GM19328 (cell line): ENCODE measurements around the gene NTRK3.

Experiments used
- ATAC-seq: cut with Tn5 transposase; IDR thresholded peaks from one replicate; pipeline ENCODE4 v1.9.1; 2021; ENCODE audit warnings: mild to moderate bottlenecking, moderate library complexity; ENCODE audit not compliant: unreplicated experiment

NTRK3 gene

DNA sequence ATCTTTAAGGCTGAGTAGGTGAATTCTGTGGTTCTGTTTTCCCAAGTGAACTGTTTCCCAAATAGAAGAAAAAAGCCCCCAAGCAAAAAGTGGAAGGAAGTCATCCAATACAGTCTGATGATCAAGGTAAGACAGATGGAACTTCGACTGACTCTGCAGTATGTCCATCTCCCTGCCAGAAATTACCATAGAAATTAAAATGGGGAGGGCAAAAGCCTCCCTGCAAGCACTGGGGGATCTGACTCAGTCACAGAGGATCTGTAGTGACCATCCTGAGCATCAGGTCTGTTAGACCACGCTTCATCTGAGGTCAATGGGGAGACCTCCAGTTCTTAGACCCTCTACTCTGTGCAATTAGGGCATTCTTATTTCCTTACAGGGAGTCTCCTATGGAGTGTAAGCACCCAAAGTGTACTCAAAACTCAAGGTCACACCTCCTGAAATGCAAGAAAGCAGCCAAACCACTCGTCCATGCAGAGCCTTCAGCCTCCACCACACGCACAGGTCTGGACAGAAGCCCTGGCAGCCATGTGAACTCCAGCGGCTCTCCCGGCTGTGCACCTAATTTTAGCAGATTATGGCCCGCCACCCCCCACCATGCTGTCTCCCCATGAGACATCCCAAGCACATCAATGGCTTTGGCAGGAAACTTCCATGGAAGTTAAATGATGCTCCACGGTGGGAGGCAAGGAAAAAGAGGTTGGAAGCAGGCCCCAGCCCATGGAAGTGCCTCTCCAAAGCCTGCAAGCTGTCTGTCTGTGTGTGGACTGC, 348.7 kb downstream of the NTRK3 start:
- no peak for ATAC-seq

- ATAC-seq = no peak
These were observed 350.1 kb downstream of the NTRK3 start for GRCh38 chr15:87906444-87906843.

DNA sequence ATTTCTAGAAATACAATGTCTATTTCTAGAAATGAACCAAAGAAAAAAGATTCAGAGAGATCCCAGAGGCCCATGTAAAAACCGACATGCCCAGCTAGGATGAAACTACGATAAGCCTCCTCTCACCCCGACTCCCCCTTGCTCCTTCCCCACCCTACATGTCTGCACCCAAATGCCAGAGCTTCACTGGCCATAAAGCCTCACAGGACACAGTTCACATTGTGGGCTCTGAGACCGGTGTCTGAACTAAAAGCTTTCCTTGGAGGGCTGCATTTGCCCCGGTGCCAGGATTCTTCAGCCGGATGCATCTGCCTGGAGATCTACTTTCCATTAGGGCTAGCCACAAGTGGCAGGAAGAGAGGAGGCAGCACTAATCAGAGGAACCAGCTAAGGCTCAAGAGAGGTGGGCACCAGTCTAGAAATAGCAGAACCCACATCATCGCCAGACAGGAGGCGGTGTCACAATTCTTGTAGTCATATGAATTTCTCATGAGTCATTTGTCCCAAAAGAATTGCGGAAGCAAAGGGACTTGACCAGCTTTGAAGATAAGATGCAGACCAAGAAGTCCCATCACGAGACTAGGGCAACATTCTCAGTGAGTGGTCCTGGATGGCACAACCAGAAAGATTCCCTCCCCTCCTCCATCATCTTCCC, 353.6 kb downstream of the NTRK3 start:
- no peak for ATAC-seq

DNA sequence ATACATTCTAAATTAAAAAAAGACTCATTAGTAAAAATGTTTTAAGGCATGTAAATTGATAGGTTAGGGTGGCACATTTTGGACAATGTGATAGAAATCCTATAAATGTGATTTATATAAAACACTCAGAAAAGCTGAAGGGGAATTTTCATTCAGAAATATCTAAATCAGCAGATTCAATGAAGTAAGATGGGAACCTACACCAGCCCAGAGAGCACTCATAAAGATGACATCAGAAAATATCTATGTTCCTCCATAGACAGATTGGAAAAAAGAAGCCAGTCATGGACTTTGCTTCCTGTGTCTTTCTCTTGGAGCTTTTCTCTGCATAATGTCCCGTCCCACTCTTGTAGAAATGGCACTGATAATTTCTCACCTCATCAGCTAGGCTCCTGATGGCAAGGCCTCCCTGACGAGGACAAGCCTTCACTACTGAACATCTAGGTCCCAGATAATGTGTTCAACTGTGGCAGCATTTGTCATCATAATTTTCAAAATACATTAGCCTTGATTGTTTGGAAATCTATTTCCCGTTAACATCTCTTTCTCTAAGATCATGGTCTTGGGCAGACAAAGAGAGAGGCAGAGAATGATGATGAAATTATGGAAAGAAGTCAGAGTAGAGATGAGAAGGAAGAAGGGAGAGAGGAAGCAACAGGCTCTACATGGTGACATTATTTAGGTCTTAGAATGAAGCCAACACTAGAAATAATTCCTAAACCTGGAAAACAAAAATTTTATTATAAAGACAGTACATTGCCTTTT, 354.4 kb downstream of the NTRK3 start:
- no peak for ATAC-seq

DNA sequence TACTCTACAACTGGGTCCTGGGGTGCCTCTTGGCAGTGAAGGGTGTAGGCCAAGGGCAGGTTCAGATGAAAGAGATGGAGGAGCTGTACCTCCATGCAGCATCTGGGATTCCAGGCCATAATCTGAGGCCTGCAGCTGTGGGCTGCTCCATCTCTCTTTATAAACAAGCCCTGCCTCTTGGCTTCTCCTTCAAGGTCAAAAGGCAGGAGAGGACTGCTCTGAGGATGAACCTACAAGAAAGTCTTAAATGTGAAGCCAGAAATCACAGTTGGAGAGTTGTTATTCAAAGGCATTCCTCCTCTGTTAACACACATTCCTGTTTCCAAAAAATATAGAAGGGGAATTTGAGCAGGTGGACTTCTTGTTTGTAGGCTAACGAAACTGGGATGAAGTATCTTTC, 355.5 kb downstream of the NTRK3 start:
- no peak for ATAC-seq

GRCh38 chr15:87896936-87897335, 359.6 kb downstream of the NTRK3 start:
- no peak for ATAC-seq

DNA sequence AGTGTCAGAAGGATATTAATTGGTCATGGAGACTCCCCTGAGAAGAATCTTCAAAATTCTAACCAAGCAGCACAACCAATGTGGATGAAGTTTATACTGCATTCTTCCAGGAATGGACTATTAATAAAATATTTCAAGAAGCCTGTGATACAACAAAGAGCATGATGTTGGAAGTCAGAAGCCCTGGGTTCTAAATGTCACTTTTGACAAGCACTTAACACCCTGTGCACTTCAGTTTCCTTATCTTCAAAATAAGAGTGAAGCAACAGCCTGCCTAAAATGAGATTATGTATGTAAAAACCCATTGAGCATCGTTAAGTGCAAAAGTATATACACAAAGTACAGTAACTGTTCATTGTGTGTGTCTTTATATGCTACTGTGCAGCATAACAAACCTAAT, 369.4 kb downstream of the NTRK3 start:
- no peak for ATAC-seq

DNA sequence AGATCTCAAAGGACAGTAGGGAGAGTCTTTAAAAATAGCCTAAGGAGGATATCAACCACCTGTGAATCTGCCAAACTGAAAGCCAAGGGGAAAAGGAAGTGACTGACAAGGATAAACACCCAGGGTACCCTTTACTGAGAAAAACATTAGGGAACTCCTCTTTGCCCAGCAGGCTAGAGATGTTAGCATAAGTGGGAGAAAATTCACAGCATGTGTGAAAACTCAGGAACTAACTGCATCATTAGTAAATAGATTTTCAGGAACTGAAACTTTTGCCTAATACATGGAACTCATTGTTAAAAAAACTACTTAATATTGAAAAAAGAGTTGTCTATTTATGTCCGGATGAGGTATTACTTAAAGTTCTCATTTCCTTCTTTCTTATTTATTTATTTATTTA, 375.5 kb downstream of the NTRK3 start:
- ATAC-seq = no peak

DNA sequence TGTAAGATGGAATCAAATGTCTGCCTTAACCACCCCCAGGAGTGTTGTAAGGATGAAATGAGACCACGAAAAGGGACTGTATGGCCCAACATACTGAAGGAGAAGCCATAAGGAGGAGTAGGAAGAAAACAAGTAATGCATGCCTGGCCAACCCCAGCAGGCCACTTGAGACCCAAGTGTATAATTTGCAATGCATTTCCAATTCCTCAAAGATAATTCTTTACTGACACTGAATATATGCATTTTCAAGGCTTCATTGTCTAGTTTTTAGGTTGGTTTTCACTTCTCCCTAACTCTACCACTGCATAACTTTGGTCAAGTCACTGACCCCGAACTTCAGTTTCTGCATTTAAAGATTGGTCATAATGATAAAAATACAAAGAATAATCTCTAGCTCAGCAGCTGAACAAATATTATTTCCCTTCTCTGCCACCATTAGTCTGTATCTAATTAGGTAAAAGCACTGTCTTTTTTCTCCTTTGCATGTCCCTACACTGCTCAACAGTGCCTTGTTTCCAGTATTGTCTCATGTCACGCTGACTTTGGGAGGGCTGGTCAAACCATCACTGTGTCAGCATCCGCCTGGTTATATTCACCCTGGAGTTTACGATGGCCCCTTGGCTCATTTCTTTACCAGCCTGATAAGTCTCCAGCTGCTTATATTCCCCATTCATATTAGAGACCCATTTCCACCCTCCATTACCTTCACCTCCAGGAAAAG, 378.6 kb downstream of the NTRK3 start:
- no peak for ATAC-seq

GRCh38 chr15:87877114-87877810, 379.3 kb downstream of the NTRK3 start:
- no peak for ATAC-seq

GRCh38 chr15:87874896-87875711, 381.4 kb downstream of the NTRK3 start:
- no peak for ATAC-seq

DNA sequence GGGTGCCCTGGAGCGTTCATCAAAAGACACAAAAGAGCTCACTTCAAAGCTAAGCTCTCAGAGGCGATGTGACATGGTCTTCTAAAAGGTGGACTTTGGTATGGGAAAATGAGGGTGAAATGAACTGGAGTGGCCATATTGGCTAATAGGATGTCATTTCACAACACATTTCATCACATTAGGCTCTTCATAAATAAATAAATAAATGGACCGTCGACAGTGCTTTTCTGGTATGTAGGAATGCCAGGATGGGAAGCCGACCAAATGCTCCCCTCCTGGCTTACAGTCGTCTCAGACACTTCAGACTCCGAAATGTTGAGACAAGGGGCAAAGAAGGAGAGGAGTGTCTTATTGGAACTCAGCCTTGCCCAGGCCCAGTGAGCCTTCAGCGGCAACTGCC, 383.0 kb downstream of the NTRK3 start:
- ATAC-seq = no peak

DNA sequence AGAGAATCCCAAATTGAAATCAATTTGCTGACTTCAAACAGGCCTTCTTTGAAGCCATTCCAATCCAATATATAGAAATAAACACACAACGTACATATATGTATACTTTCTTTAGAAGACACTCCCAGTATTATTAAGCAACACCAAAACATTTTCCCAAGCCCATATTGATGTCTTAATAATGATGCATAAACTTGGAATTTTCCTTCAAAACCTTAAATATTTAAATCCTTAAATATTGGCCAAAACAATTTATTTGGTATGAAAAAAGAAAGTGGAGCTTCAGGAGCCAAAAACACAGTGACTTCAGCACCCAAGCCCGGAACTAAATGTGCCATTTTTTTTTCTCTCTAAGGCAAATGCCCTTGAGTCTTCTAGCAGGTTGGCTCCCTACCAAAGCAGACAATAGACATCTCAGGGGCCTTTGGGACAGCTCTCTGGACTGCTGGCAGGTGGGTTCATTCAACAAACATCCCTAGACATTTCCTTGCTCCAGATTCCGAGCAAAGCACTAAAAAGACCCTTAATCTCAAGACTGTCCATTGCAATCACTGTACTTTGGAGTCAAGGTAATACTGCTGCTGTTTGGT, 384.7 kb downstream of the NTRK3 start:
- ATAC-seq = no peak

DNA sequence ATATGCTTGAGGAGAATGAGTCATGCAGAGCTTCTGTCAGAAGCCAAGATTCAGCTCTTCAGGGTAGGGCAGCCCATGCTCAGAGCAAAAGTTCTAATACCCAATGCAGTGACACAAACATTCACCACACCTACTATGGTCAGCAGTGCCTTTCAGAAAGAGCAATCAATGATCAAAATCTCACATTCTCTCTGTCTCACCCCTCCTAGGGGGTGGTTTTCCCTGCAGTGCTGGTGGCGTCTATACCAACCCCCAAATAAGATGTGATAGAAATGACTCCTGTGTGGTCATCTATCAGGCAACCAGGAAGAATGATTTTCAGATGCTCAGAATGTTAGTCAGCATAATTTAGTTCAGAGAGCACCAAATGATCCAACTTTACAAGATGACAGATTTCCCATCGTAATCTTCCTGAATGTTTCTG, 385.3 kb downstream of the NTRK3 start:
- no peak for ATAC-seq

DNA sequence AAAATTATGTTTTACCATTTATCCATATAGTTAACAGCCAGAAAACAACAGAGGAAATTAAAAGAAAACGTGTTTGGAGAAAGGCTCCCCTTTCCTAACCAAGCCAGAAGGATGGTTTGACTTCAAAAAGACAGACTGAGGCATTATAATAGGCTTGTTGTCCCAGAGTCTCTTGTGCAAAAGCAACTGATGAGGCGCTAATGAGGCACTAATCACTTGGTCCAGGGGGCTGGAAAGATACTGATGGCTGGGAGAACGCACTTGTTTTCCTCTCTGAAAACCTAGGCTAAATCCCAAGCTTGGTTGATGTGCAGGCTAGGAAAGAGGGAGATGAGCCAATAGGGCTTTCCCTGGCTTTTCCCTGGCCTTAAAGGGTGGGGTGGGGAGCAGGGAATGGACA, 389.6 kb downstream of the NTRK3 start:
- no peak for ATAC-seq

DNA sequence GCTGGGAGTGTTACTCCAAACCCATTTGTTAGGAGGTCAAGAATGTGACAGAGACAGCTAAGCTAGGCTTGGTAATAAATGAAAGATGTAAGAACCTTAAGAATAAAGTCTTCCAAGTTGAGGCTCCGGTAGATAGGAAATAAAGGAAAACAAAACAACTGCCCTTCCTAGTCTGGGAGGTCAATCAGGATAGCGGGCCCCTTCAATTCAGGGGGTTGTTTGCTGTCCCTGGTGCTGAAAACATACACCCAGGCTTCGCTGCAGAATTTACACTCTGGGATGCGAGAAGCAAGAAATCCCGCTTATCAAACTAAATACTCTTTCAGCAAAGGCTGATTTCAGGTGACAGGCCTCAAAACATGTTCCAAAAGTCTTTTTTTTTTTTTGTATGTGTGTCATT, 393.4 kb downstream of the NTRK3 start:
- no peak for ATAC-seq

- no peak for ATAC-seq
These were observed 395.8 kb downstream of the NTRK3 start for GRCh38 chr15:87860743-87861142.

- ATAC-seq = no peak
These were observed 397.9 kb downstream of the NTRK3 start for GRCh38 chr15:87858651-87859050.

GRCh38 chr15:87851497-87851896, 405.0 kb downstream of the NTRK3 start:
- ATAC-seq = no peak
